ENCODE measurements around the gene PRR36.
"Not testable (repeated sequence)": the region's sequence is repeated elsewhere in the genome, so short reads cannot be mapped to it uniquely, and the experiment has no call there.

PRR36 gene

DNA sequence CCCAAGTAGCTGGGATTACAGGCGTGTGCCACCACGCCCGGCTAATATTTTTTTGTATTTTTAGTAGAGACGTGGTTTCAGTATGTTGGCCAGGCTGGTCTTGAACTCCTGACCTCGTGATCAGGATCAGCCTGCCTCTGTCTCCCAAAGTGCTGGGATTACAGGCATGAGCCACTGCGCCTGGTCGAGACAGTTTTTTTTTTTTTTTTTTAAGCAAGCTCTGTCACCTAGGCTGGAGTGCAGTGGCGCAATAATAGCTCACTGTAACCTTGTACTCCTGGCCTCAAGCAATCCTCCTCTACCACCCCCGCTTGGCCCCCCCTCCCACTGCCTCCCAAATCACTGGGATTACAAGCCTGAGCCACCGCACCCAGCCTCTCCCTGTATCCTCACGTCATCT is 23.1 kb upstream of the PRR36 start:
- Histone ChIP-seq H3K4me1 (ENCODE audit: insufficient read depth, low read length) (peaks cover 3% of the 10 kb centered on the region; the same call in 1 of the 2 replicates), H3K9ac (ENCODE audit: low read depth, low read length) (no peak overlapping the region), H3K36me3 (ENCODE audit: insufficient read depth, low read length) (no peaks in the 10 kb centered on the region), H3K9me3 (ENCODE audit: control insufficient read depth, insufficient read depth, low read length) (no peaks in the 10 kb centered on the region)

DNA sequence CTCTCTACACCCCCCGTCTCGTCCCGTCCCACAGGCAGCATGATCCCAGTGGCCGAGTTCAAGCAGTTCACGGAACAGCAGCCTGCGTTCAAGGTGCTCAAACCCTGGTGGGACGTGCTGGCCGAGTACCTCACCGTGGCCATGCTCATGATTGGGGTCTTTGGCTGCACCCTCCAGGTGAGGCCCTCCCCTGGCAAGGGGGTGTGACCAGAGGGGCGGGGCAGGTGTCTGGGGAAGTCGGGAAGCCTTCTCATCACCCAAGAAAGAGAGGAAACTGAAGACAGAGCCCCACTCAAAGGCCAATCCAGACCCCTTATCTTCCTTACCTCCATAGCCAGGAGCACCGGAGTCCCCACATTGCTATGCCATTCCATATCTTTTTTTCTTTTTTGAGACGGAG is 21.4 kb upstream of the PRR36 start:
- Histone ChIP-seq H3K4me1 (ENCODE audit: insufficient read depth, low read length) (peaks cover 3% of the 10 kb centered on the region; the same call in 1 of the 2 replicates), H3K36me3 (ENCODE audit: insufficient read depth, low read length) (no peaks in the 10 kb centered on the region), H3K9me3 (ENCODE audit: control insufficient read depth, insufficient read depth, low read length) (no peaks in the 10 kb centered on the region), H3K9ac (ENCODE audit: low read depth, low read length) (no peak overlapping the region)

DNA sequence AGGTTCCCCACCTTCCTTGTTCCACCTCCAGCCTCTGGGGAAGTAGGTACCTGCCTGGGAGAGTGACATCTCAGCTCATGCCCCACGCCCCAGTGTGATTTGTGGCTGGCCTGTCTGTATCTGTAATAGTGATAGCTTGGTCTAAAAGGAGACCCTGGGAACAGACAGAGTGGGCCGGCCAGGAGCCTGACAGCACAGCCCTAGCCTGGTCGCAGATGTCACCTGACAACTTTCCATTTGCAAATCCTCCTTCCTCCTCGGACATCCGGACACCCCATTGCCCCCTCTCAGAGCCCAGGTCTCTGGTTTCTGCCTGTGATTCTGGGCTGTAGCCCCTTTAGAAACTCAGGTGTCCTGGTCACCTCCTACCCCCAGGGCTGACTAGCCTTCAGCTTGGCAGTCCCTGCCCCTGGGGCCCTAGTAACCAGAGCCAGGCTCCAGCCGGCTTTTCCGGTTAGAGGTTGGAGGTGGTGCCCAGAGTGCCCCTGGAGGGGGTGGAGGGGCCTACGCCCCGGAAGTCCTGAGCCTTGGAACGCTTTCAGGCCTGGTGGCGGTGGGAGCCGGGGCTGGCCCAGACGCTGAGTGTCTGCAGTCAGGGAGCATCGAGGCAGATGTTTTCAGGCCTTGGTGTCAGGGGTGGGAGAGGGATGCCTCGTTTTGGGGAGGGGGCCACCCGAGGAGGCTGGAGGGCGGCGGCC is 20.6 kb upstream of the PRR36 start:
- Histone ChIP-seq H3K36me3 (ENCODE audit: insufficient read depth, low read length) (no peaks in the 10 kb centered on the region), H3K9ac (ENCODE audit: low read depth, low read length) (no peak overlapping the region), H3K9me3 (ENCODE audit: control insufficient read depth, insufficient read depth, low read length) (no peaks in the 10 kb centered on the region), H3K4me1 (ENCODE audit: insufficient read depth, low read length) (peaks cover 3% of the 10 kb centered on the region; the same call in 1 of the 2 replicates)

DNA sequence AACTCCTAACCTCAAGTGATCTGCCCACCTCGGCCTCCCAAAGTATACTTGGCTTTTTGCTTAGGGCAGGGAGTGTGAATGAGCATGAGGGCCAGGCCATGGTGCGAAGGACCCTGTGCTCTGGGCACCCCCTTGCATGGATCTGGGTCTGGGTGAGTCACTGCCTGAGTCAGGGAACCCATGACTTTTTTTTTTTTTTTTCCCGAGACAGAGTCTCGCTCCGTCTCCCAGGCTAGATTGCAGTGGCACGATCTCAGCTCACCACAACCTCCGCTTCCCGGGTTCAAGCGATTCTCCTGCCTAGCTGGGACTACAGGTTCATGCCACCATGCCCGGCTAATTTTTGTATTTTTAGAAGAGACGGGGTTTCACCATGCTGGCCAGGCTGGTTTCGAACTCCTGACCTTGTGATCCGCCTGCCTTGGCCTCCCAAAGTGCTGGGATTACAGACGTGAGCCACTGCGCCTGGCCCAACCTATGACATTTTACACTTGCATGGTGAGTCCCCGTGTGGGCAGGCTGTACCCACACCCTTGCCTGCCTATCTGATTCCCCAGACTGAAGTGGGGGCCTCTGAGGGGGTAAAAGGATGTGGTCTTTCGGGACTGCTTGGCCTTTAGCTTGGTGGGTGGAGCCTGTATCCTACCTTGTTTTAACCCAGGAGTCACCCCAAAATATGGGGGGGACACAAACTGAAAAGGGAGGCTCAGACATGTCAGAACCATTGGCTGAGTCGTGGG is 19.3 kb upstream of the PRR36 start:
- H3K4me1 ChIP-seq (ENCODE audit: insufficient read depth, low read length); H3K36me3 ChIP-seq (ENCODE audit: insufficient read depth, low read length); H3K9ac ChIP-seq (ENCODE audit: low read depth, low read length); H3K9me3 ChIP-seq (ENCODE audit: control insufficient read depth, insufficient read depth, low read length): not testable (repeated sequence)

DNA sequence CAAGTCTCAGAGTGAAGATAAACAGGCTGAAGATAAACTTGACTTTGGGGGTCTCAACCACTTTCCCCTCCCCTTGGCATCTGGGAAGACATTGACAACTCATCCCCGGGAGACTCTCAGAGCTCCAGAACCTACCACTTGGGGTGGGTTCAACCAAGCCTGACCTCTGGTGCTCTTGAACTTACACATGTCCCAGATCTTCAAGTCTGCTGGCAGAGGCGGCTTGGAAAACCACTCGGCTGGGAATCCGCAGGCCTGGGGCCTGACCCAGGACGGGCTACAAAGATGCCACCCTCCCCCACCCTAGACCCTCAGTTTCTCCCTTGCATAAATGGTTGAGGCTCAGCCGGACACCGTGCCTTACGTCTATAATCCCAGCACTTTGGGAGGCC is 14.6 kb upstream of the PRR36 start:
- Histone ChIP-seq H3K9ac (ENCODE audit: low read depth, low read length) (peak overlapping the region; percentile 61; the same call in 1 of the 2 replicates), H3K4me1 (ENCODE audit: insufficient read depth, low read length) (peaks cover 3% of the 10 kb centered on the region; the same call in 1 of the 2 replicates)

DNA sequence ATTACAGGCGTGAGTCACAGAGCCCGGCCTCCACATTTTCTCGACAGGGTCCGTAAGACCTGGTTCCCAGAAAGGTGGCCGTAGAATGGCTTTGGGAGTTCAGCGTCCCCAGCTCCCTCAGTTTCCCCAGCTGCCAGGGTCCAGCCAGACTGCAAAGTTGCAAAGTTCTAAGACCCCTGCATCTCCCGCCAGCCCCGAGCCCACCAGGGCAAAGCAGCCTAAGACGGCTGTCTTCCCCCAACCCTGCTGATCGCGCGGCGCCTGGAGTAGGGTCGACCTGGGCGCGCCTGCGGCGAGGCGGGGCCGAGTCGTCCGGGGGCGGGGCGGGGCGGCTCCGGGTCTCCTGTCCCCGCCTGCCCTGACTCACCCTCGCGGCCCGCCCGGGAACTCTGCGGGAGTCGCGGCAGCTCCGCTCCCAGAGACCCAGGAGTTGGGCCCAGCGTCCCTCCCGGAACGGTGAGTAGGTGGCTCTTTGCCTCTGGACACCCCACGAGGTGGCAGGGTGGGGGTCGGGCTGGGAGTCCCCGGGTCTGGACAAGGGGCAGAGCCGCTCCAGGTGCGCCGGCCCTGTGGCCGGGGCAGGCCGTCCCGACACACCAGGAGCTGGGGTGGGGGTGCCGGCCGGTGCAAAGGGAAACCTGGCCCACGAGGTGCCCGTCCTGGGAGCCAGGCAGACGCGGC is 14.1 kb upstream of the PRR36 start, which contains the start of gene LRRC8E:
LRRC8E (plus strand) TSS at position 366 of the 681 bp plus-strand sequence. CDS start 7,094 bp downstream, outside the sequence.
- Histone ChIP-seq H3K4me1 (ENCODE audit: insufficient read depth, low read length) (peaks cover 3% of the 10 kb centered on the region; the same call in 1 of the 2 replicates), H3K36me3 (ENCODE audit: insufficient read depth, low read length) (no peaks in the 10 kb centered on the region), H3K9ac (ENCODE audit: low read depth, low read length) (peak within 1 kb of the TSS; percentile 61), H3K9me3 (ENCODE audit: control insufficient read depth, insufficient read depth, low read length) (no peaks in the 10 kb centered on the region)

More for the DNA sequence above, 14.6 kb upstream of the PRR36 start:
- Histone ChIP-seq H3K36me3 (ENCODE audit: insufficient read depth, low read length) (no peaks in the 10 kb centered on the region), H3K9me3 (ENCODE audit: control insufficient read depth, insufficient read depth, low read length) (no peaks in the 10 kb centered on the region)

DNA sequence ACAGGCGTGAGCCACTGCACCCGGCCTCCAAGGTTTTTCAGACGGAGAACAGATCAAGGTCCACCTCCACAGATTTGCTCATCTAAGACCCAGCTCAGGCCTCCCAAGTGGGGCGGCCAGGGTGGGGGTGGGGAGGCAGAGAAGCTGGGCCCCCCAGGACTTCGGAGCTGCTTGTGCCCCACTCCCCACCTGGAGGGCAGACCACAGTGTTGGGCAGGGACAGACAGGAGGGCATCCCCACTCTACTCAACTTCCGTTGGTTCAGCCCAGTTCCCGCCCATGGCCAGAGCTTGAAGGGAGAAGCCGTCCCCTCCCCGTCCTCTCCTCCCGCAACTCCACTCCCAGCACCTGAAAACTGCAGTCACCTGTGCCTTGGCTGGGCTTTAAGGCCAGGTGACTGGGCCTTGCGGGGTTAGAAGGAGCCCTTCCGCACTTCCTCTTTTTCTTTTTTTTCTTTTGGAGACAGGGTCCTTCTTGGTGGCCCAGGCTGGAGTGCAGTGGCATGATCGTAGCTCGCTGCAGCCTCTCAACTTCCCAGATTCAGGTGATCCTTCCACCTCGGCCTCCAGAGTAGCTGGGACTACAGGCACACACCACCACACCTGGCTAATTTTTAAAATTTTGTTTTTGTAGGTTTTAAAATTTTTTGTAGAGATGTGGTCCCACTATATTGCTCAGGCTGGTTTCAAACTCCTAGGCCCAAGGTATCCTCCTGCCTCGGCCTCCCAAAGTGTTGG is 13.4 kb upstream of the PRR36 start:
- peaks cover 3% of the 10 kb centered on the region; the same call in 1 of the 2 replicates for H3K4me1 ChIP-seq (ENCODE audit: insufficient read depth, low read length)
- no peaks in the 10 kb centered on the region for H3K36me3 ChIP-seq (ENCODE audit: insufficient read depth, low read length)
- H3K9me3 ChIP-seq (ENCODE audit: control insufficient read depth, insufficient read depth, low read length), result no peaks in the 10 kb centered on the region
- peak overlapping the region; percentile 61; the same call in 1 of the 2 replicates for H3K9ac ChIP-seq (ENCODE audit: low read depth, low read length)

DNA sequence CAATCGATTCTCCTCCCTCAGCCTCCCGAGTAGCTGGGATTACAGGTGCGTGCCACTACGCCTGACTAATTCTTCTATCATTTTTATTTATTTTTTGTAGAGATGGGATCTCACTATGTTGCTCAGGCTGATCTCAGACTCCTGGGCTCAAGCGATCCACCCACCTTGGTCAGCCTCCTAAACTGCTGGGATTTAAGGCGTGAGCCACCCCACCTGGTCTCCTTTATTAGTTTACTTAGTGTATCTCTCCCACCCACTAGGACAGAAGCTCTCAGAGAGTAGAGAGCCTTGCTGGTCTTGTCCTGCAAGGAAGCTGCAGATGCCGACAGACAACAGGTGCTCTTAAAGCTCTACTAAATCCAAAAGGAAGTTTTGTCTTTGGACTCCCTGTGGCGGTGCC is 11.6 kb upstream of the PRR36 start:
- no peaks in the 10 kb centered on the region for H3K36me3 ChIP-seq (ENCODE audit: insufficient read depth, low read length)

DNA sequence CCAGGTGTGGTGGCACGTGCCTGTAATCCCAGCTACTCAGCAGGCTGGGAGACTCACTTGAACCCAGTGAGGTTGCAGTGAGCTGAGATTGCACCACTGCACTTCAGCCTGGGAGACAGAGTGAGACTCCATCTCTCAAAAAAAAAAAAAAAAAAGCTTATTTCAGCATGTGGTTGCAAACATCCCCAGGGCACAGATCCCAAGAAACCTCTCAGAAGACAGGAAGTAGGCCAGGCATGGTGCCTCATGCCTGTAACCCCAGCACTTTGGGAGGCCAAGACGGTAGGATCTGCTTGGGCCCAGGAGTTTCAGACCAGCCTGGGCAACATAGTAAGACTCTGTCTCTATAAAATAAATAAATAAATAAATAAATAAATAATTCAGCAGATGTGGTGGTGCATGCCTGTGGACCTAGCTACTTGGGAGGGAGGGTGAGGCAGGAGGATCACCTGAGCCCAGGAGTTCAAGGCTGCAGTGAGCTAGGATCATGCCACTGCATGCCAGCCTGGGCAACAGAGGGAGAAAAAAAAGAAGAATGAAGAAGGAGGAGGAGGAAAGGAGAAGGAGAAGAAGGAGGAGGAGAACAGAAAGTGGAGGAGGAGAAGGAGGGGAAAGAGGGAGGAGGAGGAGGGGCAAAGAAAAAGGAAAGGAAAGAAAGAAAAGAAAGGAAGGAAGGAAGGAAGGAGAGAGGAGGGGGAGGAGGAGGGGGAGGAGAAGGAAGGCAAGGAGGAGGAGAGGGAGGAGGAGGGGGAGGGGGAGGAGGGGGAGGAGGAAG is 9.8 kb upstream of the PRR36 start:
- no peak overlapping the region for H3K9ac ChIP-seq (ENCODE audit: low read depth, low read length)
- peaks cover 3% of the 10 kb centered on the region; the same call in 1 of the 2 replicates for H3K4me1 ChIP-seq (ENCODE audit: insufficient read depth, low read length)
- no peaks in the 10 kb centered on the region for H3K9me3 ChIP-seq (ENCODE audit: control insufficient read depth, insufficient read depth, low read length)
- no peaks in the 10 kb centered on the region for H3K36me3 ChIP-seq (ENCODE audit: insufficient read depth, low read length)

More for the DNA sequence above, 11.6 kb upstream of the PRR36 start:
- no peaks in the 10 kb centered on the region for H3K9me3 ChIP-seq (ENCODE audit: control insufficient read depth, insufficient read depth, low read length)
- H3K9ac ChIP-seq (ENCODE audit: low read depth, low read length), result no peak overlapping the region
- H3K4me1 ChIP-seq (ENCODE audit: insufficient read depth, low read length), result peaks cover 3% of the 10 kb centered on the region; the same call in 1 of the 2 replicates

DNA sequence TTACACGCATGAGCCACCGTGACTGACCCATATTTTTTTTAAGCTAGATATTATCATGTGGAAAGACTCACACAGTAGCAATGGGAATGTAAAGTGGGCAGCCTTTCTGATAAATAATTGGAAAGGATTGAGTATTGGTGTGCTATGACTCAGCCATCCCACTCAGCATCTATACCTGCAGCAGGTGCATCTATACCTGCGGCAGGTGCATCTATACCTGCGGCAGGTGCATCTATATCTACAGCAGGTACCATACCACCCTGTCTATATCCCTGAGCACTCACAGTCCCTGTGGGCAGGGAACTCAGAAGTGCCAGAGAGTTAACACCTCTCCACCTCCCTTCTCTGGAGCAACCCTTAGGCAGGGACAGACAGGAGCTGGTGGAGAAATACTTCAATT is 8.9 kb upstream of the PRR36 start:
- Histone ChIP-seq H3K9ac (ENCODE audit: low read depth, low read length) (no peak overlapping the region), H3K4me1 (ENCODE audit: insufficient read depth, low read length) (peaks cover 3% of the 10 kb centered on the region; the same call in 1 of the 2 replicates), H3K9me3 (ENCODE audit: control insufficient read depth, insufficient read depth, low read length) (no peaks in the 10 kb centered on the region), H3K36me3 (ENCODE audit: insufficient read depth, low read length) (no peaks in the 10 kb centered on the region)

DNA sequence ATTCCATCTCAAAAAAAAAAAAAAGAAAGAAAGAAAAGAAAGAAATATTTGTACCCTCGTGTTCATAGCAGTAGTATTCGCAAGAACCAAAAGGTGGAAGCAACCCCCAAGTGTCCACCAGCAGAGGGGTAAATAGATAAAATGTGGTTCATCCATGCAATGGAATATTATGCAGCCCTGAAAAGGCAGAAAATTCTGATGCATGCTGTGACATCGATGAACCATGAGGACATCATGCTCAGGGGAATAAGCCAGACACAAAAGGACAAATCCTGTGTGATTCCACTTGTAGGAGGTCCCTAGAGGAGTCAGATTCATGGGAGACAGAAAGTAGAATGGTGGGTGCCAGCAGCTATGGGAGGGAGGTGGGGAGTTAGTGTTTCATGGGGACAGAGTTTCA is 7.7 kb upstream of the PRR36 start:
- Histone ChIP-seq H3K9me3 (ENCODE audit: control insufficient read depth, insufficient read depth, low read length) (no peaks in the 10 kb centered on the region), H3K9ac (ENCODE audit: low read depth, low read length) (no peak overlapping the region), H3K4me1 (ENCODE audit: insufficient read depth, low read length) (no peaks in the 10 kb centered on the region), H3K36me3 (ENCODE audit: insufficient read depth, low read length) (no peaks in the 10 kb centered on the region)

DNA sequence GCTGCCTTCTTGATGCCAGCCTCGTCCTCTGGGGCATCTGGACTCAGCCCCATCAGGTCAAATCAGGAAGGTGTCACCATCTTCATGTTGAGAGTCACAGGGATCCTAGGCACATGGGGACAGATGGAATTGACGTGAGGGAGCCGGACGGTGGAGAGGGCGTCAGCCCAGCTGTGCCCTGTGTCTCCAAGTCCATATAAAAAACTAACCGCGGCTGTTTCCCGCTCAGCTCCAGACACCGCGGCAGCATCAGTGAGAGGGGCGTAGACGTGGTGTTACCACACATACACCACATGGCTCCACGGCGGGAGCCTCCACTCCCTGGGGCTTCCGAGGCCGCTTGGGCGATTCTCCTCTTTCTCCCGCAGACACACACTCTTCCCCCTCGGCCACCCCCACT is 5.6 kb upstream of the PRR36 start:
- no peak overlapping the region for H3K9ac ChIP-seq (ENCODE audit: low read depth, low read length)
- H3K4me1 ChIP-seq (ENCODE audit: insufficient read depth, low read length), result no peaks in the 10 kb centered on the region
- no peaks in the 10 kb centered on the region for H3K36me3 ChIP-seq (ENCODE audit: insufficient read depth, low read length)
- no peaks in the 10 kb centered on the region for H3K9me3 ChIP-seq (ENCODE audit: control insufficient read depth, insufficient read depth, low read length)

DNA sequence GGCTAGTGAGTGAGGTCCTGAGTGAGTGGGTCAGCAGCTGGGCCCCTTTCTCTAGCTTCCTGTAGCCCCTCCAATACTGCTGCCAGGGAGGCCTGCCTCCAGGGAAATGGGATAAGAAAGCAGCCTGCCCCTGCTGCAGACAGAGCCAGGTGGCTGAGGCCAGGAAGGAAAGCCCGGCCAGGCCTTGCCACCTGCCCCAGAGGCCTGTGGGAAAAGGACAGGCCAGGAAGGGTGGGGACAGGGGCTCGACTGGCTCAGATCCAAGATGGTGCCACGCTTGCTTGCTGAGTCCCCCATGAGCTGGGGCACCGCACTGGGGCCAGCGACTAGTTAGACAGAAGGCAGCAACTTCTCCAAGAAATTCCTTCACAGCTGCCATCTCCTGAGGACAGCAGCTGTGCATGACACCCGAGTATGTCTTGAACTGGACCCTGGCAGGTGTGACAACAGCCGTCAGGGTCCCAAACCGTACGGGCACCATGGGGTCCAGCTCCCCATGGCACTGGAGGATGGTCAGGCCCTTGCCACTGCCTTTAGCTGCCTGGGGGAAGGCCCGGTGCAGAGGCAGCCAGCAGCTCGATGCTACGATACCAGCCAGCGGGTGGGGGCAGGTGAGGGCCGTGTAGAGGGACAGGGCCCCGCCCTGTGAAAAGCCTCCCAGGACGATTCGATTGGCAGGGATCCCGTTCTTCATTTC is 5.1 kb upstream of the PRR36 start:
- Histone ChIP-seq H3K9me3 (ENCODE audit: control insufficient read depth, insufficient read depth, low read length) (no peaks in the 10 kb centered on the region), H3K4me1 (ENCODE audit: insufficient read depth, low read length) (no peaks in the 10 kb centered on the region), H3K9ac (ENCODE audit: low read depth, low read length) (no peak overlapping the region), H3K36me3 (ENCODE audit: insufficient read depth, low read length) (no peaks in the 10 kb centered on the region)
